OCI-LY1 (cell line): Measurements from ENCODE around the gene MET.

ENCODE experiments used
- EZH2 ChIP-seq: fragments of 200-600 bp; sonication (generic), shearing (Covaris generic); IDR thresholded peaks from 2 replicates; pipeline ENCODE4 v1.8.0; 2017; ENCODE audit warnings: borderline replicate concordance, mixed run types, mild to moderate bottlenecking, antibody characterized with exemption, low read length, moderate library complexity, mixed read lengths
- TF ChIP-seq, protein P1 (sequence below): fragments of 200-600 bp; sonication (generic), shearing (Covaris generic); IDR thresholded peaks from 2 replicates; pipeline ENCODE4 v1.5.1; 2017; ENCODE audit warnings: mild to moderate bottlenecking, antibody characterized with exemption, low read length, moderate library complexity, mixed read lengths

DNA sequence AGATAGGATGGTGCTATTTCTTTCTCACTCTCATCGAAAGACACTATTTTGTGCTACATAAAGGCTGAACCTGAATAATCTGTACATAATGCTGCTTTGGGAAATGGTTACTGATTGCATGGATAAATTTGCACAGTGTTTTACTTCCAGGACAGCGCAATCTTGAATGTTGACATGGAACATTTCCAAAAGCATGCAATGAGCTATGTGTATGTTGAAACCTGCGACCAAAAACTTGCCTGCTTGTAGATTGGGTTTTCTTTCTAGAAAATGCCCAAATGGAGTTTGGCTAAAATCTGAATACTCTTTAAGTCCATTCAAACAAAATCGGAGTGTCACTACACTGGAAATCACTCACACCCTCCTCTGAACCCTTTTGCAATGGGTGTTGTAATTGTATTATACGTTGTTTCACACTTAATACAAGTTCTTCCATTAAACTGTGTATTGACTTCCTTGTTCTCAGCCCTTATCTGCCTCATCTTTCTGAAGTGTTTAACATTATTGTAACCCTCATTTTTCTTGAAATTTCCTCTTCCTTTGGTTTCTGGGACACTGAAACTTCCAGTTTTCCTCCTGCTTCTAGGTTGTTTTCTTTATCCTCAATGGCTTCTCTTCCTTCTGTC, 116.7 kb downstream of the MET start:
- TF ChIP-seq, protein P1, sequence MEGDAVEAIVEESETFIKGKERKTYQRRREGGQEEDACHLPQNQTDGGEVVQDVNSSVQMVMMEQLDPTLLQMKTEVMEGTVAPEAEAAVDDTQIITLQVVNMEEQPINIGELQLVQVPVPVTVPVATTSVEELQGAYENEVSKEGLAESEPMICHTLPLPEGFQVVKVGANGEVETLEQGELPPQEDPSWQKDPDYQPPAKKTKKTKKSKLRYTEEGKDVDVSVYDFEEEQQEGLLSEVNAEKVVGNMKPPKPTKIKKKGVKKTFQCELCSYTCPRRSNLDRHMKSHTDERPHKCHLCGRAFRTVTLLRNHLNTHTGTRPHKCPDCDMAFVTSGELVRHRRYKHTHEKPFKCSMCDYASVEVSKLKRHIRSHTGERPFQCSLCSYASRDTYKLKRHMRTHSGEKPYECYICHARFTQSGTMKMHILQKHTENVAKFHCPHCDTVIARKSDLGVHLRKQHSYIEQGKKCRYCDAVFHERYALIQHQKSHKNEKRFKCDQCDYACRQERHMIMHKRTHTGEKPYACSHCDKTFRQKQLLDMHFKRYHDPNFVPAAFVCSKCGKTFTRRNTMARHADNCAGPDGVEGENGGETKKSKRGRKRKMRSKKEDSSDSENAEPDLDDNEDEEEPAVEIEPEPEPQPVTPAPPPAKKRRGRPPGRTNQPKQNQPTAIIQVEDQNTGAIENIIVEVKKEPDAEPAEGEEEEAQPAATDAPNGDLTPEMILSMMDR = no peak
- TF ChIP-seq EZH2 = no peak
